ENCODE data around the gene CHCHD6. TPM values are rescaled to one million over a fixed set of nuclear protein-coding genes. Genes with fewer than 3 reads are reported as not detected.

Gene CHCHD6
- total and polyA plus RNA-seq, 8 donors: 5.0 to 10.9 (median 6.0) TPM

DNA sequence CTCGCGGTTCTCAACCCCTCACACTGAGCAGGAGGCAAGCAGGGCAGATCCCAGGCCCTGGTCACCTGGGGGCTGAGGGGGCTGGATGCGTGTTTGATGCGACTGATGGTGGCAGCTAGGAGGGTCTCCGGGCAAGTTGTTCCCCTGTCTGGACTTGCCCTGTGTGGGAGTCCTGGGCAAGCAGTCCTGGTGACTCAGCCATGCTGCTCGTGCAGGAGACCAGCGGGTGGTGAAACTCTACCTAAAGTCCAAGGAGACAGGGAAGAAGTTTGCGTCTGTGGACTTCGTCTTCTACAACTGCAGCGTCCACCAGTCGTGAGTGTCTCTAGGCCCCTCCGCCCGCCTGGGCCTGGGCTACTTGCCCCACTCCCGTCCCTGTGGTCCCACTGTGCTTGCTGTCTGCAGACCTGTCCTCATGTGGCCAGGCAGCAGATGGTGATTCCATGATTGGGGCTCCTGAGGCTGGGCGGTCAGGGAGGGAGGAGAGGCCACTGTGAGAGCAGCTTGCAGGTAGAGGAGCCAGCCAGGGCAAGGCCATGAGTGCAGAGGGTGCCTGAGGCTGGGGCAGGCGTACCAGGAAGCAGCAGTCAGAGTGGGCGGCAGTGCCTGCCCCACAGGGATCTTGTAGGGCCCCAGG is 301.9 kb downstream of the CHCHD6 start:
- 93 to 95% methylated on average over 17 of the region's 17 CpGs for WGBS, 2 donors
- intact Hi-C loops (cut with DNase I): no loop called here

DNA sequence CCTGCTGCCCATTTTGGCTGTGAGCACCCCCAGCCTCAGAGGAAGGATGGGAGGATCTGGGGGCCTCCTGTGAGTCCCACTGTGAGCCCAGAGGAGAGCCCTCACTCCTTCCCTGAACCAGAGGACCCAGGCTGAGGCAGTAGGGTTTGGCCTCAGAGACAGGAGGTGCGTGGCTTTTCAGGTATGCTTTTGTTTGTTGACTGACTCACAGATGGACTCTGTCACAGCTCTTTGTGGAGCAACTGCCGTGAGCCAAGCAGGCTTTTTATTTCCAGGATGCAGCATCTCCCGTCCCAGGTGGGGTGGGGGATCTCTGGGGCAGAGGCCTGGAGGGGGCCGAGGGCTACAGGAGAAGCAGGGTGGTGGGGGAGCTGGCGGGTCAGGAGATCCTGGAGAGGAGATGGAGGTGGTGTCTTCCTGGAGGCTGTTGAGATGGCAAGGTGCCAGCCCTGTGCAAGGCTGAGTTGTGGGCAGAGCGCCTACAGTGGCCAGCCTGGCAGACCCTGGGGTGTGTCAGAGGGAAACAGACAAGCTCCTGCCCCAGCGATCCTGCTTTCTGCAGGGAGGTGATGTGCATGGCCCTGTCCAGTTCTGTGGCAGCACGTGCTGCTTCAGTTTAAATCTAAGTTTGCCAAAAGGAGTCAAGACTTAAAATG is 302.9 kb downstream of the CHCHD6 start:
- intact Hi-C loops (cut with DNase I): no loop called here
- Histone ChIP-seq H3K27me3 (no peaks in the 10 kb centered on the region), H3K4me1 (no peaks in the 10 kb centered on the region), H3K36me3 (no peaks in the 10 kb centered on the region), H3K4me3 (no peak overlapping the region), H3K27ac (no peak overlapping the region), H3K9me3 (no peaks in the 10 kb centered on the region)
- 91 to 93% methylated on average over 6 to 8 of the region's 8 CpGs for WGBS, 2 donors
- TF ChIP-seq, protein P1, sequence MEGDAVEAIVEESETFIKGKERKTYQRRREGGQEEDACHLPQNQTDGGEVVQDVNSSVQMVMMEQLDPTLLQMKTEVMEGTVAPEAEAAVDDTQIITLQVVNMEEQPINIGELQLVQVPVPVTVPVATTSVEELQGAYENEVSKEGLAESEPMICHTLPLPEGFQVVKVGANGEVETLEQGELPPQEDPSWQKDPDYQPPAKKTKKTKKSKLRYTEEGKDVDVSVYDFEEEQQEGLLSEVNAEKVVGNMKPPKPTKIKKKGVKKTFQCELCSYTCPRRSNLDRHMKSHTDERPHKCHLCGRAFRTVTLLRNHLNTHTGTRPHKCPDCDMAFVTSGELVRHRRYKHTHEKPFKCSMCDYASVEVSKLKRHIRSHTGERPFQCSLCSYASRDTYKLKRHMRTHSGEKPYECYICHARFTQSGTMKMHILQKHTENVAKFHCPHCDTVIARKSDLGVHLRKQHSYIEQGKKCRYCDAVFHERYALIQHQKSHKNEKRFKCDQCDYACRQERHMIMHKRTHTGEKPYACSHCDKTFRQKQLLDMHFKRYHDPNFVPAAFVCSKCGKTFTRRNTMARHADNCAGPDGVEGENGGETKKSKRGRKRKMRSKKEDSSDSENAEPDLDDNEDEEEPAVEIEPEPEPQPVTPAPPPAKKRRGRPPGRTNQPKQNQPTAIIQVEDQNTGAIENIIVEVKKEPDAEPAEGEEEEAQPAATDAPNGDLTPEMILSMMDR (IDR thresholded peaks at IDR 0.05): no peak
- no peak for FAIRE-seq
- no peak for ATAC-seq
- DNase-seq: no peak

More for the DNA sequence above, 301.9 kb downstream of the CHCHD6 start:
- Histone ChIP-seq H3K4me3 (no peak overlapping the region), H3K27ac (no peak overlapping the region), H3K36me3 (no peaks in the 10 kb centered on the region), H3K9me3 (no peaks in the 10 kb centered on the region), H3K27me3 (no peaks in the 10 kb centered on the region), H3K4me1 (no peaks in the 10 kb centered on the region)
- FAIRE-seq: no peak
- TF ChIP-seq, protein P1 (IDR thresholded peaks at IDR 0.05): no peak
- no peak for DNase-seq
- ATAC-seq: no peak

DNA sequence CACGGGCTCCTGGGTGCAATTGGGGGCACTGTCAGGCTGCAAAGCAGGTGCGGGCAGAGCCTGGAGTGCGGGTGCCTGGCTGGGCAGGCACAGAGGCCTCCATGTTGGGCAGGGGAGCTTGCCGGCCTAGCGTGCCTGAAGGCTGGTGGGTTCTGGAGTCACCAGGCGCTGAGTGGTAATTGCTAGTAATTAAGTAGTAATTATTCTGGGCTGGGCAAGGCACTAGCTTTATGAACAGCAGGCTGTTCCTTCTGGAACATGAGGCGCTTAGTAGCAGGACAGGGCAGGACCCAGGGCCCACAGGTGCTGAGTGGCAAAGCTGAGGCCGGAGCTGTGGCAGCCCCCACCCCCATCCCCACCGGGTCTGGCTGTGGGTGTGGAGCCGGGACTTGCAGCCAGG is 304.2 kb downstream of the CHCHD6 start:
- Histone ChIP-seq H3K9me3 (no peaks in the 10 kb centered on the region), H3K27me3 (no peaks in the 10 kb centered on the region), H3K4me3 (no peak overlapping the region), H3K27ac (no peak overlapping the region), H3K36me3 (peaks cover 0 to 9% (median 0%) of the 10 kb centered on the region in 3 donors), H3K4me1 (no peaks in the 10 kb centered on the region)
- no peak for FAIRE-seq
- intact Hi-C loops (cut with DNase I): no loop called here
- ATAC-seq: no peak
- TF ChIP-seq, protein P1 (IDR thresholded peaks at IDR 0.05): no peak
- WGBS, 2 donors: 90 to 93% methylated on average over 10 of the region's 10 CpGs
- no peak for DNase-seq

DNA sequence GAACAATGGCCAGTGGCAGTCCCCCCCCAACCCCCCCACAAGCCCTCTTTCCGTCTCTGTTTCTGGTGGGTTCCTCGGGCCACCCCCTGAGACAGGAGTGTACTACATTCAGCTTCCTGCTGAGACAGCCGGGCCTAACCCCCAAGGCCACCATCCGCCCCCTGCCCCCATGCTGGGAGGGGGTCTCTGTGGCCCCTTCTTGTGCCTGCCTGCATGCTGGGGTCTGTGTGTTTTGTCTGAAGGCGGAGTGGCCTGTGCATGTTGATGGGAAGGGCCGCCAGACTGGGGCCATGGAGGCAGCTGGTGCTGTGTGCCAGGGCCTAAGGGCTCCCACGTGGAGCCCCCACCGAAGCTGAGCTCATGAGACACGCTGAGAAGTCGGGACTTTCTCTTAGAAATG is 305.5 kb downstream of the CHCHD6 start:
- no peak overlapping the region for H3K27ac ChIP-seq
- DNase-seq (no peak), ATAC-seq (no peak), FAIRE-seq (no peak)
- H3K36me3 ChIP-seq: peaks cover 0 to 10% (median 0%) of the 10 kb centered on the region in 3 donors
- WGBS, 2 donors: 87 to 88% methylated on average over 10 of the region's 10 CpGs
- H3K27me3 ChIP-seq: no peaks in the 10 kb centered on the region
- intact Hi-C loops (cut with DNase I): no loop called here
- H3K4me1 ChIP-seq: no peaks in the 10 kb centered on the region
- TF ChIP-seq, protein P1 (IDR thresholded peaks at IDR 0.05): no peak
- no peaks in the 10 kb centered on the region for H3K9me3 ChIP-seq
- no peak overlapping the region for H3K4me3 ChIP-seq

Other genes with a start within 250 kb of the CHCHD6 start
- 10 to 100 TPM; 19.4 to 26.1 (median 21.3) TPM for gene ZXDC, start 228.3 kb upstream of the CHCHD6 start, total RNA-seq
- 10 to 100 TPM; 19.9 to 21.7 TPM for gene ZXDC, start 228.3 kb upstream of the CHCHD6 start, polyA plus RNA-seq
- not detected for gene UROC1, start 186.5 kb upstream of the CHCHD6 start, total RNA-seq
- gene UROC1, start 186.5 kb upstream of the CHCHD6 start, polyA plus RNA-seq: under 1 TPM in 1 of 2 donors, not detected in 1; 0.09 TPM
- under 1 TPM in 4 of 6 donors, not detected in 2; 0.08 to 0.28 (median 0.20) TPM for gene CHST13, start 180.1 kb upstream of the CHCHD6 start, total RNA-seq
- under 1 TPM; 0.08 to 0.19 TPM for gene CHST13, start 180.1 kb upstream of the CHCHD6 start, polyA plus RNA-seq
- gene C3orf22, start 145.3 kb upstream of the CHCHD6 start, total RNA-seq: not detected
- gene C3orf22, start 145.3 kb upstream of the CHCHD6 start, polyA plus RNA-seq: under 1 TPM in 1 of 2 donors, not detected in 1; 0.09 TPM
- 1 to 10 TPM; 4.7 to 8.3 (median 7.1) TPM for gene TXNRD3, start 49.1 kb upstream of the CHCHD6 start, total RNA-seq
- gene TXNRD3, start 49.1 kb upstream of the CHCHD6 start, polyA plus RNA-seq: 1 to 10 TPM; 4.4 to 5.0 TPM

Measured in pancreas (tissue), 10 donors.